IPS-NIHi7 (cell line): ENCODE data around the gene KEL.

Source experiments
- DNase-seq: peaks from one replicate; pipeline ENCODE4 v3.0.0; 2012; ENCODE audit warnings: mixed read lengths; ENCODE audit errors: extremely low spot score

KEL gene

DNA sequence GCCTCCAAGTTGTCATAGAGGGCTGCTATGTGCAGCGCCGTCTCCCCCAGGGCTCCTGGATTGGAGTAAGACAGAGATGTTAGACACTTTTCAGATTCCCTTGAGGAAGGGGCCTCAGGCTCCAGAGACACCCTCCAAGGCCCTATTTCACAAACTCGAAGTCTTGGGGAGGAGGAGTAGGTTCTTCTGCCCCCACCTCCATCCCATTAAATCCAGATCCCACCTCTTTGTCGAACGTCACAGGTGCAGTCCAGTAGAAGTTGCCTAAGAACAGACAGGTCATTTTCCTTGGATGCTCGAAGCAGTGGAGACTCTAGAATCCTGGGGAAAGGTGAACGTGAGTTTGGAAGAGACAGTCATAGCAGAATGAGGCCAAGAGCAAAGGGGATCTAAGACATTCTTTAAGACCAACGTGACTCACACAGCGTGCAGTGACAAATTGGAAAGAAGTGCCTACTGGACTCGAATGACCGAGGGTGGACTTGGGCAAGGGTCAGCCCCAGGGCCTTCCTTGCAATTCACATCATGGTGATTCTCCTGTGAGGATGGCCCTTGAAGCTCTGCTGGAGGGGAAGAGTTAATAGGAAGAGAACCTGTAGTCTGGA, 31.9 kb downstream of the KEL start:
- no peak for DNase-seq

DNA sequence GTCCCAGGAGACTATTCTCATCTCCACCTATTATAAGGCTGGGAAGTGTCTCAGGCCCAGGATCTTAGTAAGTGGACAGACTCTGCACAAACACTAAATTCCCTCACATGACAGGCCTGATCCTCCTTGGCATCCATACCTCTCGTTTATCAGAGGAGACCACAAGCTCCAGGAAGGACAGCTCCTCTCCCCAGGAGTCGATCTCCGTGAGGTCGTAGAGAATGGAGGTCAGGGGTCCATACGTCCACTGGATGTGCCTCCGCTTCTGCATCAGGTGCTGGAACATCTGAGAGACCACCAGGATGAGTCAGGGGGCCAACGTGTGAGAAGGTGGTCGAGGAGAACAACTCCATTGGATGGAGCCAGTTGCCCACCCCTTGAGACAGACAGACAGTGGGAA, 34.2 kb downstream of the KEL start:
- no peak for DNase-seq

DNA sequence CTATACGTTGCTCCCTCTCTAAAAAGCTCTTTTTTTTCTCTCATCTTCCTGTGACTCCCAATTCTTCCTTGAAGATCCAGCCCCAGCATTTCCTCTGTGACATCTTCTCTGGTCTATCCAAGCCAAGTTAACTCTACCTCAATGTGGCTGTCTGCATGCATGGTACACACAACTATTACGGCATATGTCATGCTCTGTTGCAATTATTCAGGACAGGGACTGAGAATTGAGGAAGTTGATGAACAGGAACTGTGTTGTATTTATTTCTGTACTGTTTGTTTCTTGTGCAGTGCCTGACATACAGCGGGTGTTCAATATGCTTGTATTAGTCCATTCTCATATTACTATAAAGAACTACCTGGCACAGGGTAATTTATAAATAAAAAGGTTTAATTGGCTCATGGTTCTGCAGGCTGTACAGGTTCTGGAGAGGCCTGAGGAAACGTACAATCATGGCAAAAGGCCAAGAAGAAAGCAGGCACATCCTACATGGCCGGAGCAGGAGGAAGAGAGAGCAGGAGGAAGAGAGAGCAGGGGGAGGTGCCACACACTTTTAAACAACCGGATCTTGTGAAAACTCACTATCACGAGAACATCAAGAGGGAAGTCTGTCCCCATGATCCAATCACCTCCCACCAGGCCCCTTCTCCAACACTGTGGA, 34.9 kb downstream of the KEL start:
- DNase-seq, result no peak

DNA sequence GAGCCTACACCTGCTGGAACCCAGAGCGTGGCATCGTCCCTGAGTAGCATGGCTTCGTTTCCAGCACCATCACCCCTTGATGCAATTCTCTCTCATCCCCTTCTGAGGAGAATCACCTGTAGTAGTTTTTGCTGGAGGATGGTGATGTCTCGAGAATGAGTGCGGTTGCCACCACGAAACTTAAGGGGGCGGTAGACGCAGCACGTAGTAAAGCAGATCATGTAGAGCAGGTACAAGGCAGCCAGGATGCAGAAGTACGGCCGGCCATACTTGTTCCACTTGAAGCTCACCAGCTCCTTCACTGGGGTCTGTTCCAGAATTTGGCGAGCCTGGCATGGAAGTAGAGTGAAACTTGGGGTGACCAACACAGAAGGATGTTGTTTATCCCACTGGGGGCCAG, 36.8 kb downstream of the KEL start:
- DNase-seq, result peak; percentile 76

DNA sequence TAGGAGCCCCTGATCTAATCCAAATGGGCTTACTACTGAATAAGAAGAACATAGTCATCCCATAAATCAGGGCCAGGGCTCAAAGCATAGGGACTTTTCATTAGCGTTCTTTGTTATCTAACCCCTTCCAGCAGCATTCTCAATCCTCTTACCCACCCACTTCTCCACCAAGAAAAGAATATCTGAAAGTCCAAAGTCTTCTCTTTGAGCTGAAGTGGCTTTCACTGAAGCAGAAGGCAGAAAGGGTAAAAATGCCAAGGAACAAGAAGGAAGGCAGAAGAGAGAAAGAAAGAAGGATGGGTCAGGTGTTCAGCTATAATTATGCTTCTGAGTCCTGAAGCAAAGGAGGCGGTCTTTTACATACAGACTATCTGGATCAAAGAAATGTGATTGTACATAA, 38.8 kb downstream of the KEL start:
- no peak for DNase-seq

DNA sequence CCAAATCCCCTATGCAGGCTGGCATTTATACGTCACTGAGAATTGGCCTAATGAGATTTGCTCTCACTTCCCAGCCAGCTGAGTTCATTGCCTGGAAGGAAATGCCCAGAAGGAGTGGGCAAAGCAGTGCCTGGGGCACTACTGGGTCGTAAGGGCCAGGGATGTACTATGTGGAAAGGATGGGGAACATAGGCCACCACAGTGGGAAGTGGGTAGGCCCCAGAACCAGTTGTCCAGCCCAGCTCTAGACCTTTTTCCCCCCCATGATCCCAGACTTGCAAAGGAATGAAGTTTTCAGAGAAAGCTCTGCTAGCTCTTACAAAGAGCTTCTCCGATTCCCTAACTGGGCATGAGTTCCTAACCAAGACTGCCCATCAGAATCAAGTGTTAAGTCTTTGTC, 42.5 kb downstream of the KEL start:
- no peak for DNase-seq

DNA sequence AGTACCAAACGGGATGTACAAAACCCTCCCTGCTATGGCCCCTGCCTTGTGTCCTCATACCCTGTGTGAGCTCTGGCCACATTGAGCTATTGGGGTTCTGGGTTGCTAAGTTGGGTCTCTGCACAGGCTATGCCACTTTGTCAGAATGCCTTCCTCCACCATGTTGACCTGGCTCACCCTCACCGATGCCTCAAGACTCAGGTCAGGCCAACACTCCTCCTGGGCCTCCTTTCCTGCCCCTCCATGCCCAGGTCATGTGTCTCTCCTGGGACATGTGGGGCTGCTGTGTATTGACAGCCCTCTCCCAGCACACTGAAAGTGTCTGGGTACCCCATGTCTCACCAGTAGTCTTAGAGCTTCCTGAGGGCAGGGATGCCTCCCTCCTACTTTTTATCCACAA, 43.3 kb downstream of the KEL start:
- DNase-seq, result no peak

DNA sequence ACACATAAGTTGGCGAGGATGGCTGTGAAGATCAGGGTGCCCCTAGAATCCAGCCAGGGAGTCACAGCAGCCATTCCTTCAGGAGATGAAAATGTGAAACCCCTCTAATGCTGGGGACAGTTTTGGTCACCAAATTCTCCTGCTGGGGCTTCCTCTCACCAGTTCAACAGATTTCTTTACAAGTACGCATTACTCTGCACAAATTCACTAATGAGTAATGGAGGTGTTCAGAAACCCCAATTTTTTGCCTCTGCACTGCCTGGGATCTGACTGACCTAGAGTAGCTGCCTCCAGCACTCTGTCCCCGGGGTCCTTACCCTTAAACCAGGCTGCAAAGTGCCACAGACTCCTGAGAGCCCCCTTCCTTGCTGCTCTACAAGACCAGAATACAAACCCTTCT, 44.7 kb downstream of the KEL start:
- no peak for DNase-seq

DNA sequence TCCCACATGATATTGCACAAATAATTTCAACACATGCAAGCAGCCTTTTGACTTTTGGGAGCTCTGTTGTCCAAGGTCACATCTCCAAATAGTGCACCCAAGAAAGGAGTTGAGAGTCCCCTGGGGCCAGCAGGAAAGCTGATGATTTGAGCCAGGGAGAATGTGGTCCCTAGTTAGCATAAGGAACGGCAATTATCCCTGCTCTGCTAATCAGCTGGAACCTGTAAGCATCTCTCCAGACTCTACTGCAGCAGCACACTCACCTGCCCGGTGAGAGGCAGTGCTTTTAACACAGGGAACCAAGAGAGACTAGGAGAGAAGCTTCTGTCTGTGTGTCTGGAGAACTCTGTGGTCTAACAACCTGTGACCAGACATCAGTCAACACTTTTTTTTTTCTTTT, 45.7 kb downstream of the KEL start:
- DNase-seq, result no peak

DNA sequence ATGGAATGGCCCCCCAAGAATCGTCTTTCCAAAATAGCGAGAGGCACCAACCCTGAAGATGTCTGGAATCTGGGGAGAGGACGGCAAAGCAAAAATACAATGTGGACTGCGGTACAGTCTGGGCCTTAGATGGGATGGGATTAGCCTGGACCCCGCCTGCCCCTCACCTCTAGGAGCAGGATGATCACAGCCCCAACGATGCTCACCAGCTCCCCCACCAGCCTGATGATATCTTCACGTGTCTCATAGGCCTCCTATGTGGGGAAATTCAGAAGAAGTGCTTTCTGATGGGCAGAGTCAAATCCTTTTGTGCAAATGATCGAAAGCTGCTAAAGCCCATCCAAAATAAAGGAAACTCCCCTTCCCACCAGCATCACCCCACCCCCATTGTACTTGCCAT, 46.8 kb downstream of the KEL start:
- no peak for DNase-seq

DNA sequence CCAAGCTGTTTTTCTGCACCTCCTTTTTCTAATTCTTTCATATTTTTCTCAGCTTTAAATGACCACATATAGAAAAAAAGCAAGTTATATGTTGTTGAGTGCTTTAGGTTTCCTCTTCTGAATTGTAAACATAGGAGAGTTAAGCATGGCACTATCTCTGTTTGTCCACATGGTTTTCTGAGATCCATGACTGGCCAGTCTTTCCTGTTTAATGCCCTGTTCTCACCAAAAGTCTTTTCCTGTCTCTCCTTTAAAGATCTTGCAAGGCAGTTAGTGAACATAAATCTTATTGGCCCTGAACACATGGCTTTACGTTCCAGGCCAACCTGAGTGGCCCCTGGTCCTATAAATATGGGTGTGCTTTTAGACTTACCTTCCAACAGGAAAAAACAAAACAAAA, 48.0 kb downstream of the KEL start:
- DNase-seq, result no peak

DNA sequence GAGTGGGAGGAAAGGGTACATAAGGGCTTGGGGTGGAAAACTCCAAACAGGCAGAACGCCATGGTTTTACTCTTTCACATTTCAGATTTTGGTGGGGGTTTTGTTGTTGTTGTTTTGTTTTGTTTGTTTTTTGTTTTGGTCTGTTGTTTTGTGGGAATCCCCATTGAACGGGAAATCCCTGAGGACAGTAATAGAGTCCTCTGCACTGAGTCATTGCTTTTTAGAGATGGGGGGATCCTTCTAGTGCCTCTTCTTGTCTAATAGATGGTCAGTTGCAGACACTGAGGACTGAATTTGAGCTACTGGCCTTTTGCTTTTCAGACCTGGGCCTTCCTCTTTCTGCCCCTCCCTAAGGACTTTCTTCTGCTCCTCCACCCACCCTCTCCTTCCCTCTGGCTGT, 48.6 kb downstream of the KEL start:
- DNase-seq, result no peak

DNA sequence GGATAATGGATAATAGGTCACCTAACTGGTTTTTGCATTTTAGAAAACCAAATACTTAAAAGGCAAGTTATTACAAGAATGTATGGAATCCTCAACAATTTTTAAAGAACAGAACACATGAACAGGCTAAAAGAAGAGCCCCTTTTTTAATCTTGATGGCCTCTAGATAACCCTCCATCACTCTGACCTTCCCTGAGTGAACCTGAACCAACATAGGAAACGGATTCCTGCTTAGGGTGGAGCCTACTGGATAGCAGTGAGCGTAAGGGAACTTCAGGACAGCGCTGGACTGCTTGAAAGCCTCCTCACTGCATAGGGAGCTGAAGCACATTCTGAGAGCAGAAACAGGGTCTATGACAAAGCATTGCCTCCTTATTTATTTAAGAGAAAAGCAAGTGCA, 49.1 kb downstream of the KEL start:
- DNase-seq, result no peak

DNA sequence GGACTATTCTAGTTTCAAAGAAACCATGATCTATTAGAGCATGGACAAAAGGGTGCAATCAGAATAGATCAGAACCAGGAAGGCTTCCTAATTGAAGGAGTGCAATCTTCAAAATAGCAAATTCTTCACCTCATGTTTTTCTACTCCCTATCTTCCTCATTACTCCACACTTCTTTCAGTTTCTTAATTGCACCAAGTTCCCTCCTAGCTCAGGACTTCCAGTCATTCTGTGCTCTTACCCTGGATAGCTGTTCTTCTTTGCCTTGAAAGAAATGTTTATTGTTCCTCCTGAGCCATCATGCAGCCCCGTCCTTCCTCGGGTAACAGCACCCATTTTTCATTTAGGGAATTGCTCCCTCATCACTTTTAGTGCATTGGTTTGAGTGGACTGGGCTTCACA, 51.7 kb downstream of the KEL start:
- DNase-seq, result no peak

DNA sequence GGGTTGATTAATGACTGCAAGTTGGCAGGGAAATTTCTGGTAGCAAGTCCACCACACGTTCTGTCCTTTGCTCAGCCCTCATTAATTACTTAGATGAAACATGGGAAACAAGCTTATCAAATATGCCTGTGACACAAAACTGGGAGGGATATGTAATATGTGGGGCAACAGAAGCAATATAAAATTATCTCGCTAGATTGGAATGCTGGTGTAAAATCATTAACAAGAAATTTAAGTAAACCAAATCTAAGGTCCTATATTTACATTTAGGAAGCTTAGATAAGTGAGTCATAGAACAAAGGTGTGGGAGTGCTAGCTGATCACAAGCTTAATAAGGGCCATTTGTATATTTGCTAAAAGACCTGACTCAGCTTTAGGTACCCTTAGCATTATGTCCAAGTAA, 52.1 kb downstream of the KEL start:
- DNase-seq, result no peak

DNA sequence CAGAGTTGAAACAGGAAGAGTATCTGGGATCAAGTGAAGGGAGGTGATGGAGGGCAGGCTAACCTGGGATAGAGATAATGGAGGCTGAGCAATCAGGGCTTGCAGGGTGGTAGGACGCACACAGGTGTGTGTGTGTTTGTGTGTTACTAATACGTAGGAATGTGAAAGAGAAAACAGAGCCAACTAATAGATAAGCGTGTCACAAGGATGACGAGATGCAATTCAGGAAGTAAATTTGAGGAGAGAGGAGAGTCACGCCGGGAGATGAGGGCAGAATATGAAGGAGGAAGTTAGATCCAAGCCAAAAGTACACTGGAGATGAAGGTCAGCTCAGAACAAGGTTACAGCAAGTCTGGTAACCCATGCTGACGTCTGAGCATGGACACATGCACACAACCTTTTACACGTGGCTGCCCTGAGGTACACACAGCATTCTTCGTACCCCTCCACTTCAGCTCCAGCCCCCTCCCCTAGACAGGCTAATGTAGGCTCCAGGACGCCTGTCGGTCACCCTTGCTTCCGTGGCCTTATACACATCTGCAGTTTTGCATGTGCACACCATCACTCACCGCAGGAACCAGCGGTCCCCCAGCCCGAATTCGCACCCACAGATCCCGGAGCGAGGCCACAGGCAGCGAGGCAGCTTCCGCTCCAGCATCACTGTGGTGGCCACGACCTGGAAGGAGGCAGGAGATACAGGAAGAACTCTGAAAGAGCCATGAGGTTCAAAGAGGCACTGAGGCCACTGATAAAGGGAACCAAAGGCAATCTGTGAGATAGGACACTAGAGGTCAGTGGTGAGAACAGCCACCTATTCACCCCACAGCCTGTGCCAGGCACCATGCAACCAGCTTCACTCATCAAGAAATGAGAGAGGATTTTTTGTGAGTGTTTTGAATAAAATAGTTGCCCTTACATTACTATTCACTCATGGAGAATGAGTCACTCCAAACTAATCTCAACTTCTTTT, 53.0 kb downstream of the KEL start:
- DNase-seq, result peak; percentile 73

DNA sequence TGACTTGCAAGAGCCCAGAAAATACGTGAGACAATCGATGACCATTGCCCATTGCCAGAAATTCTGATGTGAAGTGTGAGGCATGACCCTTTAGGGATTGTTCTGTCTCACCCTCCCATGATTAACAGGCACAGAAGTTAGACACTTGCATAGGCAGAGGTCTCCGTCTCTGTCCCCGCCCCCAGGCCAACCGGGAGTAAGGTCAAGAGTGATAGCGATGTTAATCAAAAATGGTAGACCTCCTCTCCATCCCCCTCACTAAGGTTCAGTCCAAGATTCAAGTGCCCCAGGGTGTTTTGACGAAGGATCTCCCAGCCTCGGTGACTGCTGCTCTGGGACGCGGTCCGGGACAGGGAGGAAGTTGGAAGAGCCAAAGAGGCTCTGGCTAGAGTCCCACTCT, 53.9 kb downstream of the KEL start:
- DNase-seq, result no peak

DNA sequence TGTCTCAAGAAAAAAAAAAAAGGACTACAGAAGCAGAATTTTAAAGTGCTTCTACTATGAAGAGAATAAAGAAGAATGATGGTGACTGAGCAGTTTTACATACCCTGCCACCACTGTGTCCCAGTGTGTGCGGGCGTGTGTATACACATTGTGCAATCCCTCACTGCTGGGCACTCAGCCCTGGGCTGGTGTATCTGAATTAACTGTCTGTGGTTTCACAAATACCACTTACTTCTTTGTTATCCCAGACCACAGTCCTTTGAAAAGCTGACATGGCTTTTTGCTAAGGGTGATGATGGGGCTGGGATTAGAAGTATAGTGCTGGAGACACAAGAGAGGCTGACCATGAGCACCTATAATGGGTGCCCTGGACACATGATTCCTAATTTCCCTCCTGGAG, 55.5 kb downstream of the KEL start:
- DNase-seq, result no peak

DNA sequence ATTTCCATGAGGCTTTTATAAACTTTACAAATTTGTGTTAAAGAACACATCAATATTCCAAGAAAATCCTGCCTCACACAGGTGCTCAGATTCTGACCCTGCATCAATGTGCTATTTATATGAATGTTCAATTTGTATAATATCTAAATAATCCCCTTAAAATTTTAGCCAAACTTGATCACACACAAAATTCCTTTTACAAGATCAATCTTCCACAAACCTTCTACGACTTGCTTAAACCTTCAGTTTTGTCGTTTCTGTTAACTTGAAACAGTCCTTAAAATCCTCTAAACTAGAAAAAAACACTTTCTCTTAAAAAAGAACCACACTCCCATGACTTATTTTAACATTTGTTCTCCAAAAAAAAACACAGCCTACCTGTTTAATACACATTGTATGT, 56.4 kb downstream of the KEL start:
- no peak for DNase-seq

DNA sequence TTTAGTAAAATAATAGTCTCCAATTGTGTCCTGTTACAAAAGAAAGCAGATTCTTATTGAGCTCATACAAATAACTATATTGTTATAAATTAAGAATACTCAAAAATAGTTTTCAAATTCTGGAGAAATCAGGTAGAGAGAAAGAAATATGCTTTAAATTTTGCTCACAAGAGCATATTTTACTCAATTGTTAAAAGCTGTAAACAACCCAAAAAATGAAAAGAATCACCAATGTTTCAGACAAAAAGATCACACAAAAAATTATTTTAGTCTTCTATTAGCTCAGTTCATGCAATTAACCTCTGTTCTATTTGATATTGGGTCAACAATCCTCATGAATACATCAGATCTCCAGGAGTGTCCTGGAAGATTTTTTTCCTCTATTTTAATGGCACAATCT, 58.0 kb downstream of the KEL start:
- DNase-seq, result no peak

DNA sequence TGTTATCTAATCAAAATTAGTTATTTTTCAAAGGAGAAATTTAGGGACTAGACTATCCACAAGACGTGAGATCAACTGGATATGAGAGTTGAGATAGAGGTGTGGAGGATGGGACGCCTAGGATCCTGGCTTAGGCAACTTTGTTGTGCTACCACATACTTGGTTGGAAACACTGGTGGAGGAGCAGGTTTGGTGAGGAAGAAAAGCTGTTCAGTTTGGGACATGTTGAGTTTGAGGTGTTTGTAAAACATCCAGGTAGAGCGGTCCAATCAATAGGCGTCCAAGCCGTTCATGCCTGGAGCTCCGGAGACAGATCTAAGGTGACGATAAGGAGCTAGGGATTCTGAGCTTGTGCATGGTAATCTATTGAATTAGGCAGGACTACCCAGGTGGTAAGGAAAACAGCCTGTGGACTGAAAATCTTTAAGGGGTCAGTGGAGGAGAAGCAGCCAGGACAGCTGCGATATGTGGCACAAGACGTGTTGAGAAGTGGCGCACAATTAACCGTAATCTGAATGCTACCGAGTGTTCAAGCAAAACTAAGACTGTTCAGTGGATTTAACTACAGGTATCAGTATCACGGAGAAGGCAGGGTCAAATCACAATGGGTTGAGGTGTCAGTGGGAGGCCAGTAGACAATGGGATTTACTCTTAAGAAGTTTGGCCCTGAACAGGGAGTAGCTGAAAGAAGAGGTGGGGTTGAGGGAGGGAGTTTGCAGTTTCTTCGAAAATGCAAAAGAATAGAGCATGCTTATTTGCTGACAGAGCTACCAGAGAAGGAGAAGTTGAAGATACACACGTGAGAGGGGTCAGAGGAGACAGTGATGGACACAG, 60.5 kb downstream of the KEL start:
- DNase-seq, result no peak

DNA sequence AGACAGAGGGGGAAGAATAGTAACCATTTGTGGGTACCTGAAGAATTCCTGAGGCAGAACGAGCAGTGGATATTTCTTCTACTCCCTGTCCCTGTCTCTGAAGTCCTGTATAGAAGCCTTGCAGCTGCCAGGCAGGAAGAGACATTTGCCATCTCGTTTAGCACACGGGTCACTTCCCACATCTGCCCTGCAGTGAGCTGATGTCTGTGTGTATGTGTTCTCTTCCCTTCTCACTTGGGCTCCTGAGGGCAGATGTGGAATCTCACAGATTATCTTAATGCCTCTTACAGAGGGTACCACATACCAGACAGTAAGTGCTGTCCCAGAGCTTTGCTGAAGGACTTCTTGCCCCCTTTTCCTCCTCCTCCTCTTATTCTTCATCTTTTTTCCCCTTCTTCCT, 62.5 kb downstream of the KEL start:
- DNase-seq, result no peak
